H1 (cell line): ENCODE data around the gene CHST13. TPM values are rescaled to one million over a fixed set of nuclear protein-coding genes. Genes with fewer than 3 reads are reported as not detected.

Experiments
- CTCF ChIA-PET: fragments of 300-600 bp; sonication (Branson Sonifier 250); formaldehyde crosslinking; loops from one replicate; lab custom pipeline; 2021; ENCODE audit not compliant: partially characterized antibody; lab: Charles Lee
- POLR2A ChIA-PET: fragments of 300-600 bp; sonication (Branson Sonifier 250); formaldehyde crosslinking; loops from one replicate; lab custom pipeline; 2021; ENCODE audit warnings: inconsistent platforms; ENCODE audit not compliant: partially characterized antibody; lab: Charles Lee
- DNase-seq, 2 experiments: peaks; one replicate each; pipeline versions ENCODE4 v3.0.0 to v3.0.0-alpha.2; 2010 to 2022; ENCODE audit warnings: low spot score in 2 of 2, low read depth in 1 of 2, mixed read lengths in 1 of 2
- FAIRE-seq: peaks from 2 replicates; lab custom pipeline; 2011; peaks lifted over from hg19 to GRCh38; lab: Jason Lieb, UNC
- H2AFZ ChIP-seq: 2 replicates; pipeline ENCODE4 v1.8.1; 2012; ENCODE audit warnings: low read length, inconsistent platforms
- H2AK5ac ChIP-seq: 2 replicates; pipeline ENCODE4 v1.6.1; 2013; ENCODE audit warnings: low read depth, low read length
- H2BK120ac ChIP-seq: replicated peaks from 2 replicates; pipeline ENCODE3; 2013; ENCODE audit warnings: low read depth, low read length, inconsistent platforms
- H2BK12ac ChIP-seq: 2 replicates; pipeline ENCODE4 v1.6.1; 2013; ENCODE audit warnings: low read depth, low read length
- H2BK15ac ChIP-seq: 2 replicates; pipeline ENCODE4 v1.6.1; 2013; ENCODE audit warnings: low read length
- H2BK20ac ChIP-seq: 2 replicates; pipeline ENCODE4 v1.6.1; 2013; ENCODE audit warnings: low read length
- H2BK5ac ChIP-seq: 2 replicates; pipeline ENCODE4 v1.6.1; 2013; ENCODE audit warnings: low read depth, low read length
- H3K14ac ChIP-seq: 2 replicates; pipeline ENCODE4 v1.6.1; 2013; ENCODE audit warnings: inconsistent platforms; ENCODE audit not compliant: insufficient read length
- H3K18ac ChIP-seq: 2 replicates; pipeline ENCODE4 v1.6.1; 2013; ENCODE audit warnings: low read length; ENCODE audit errors: extremely low read depth
- H3K23ac ChIP-seq: 2 replicates; pipeline ENCODE4 v1.6.1; 2013; ENCODE audit warnings: inconsistent platforms; ENCODE audit not compliant: insufficient read length
- H3K23me2 ChIP-seq: 2 replicates; pipeline ENCODE4 v1.6.1; 2013; ENCODE audit warnings: low read depth, low read length
- H3K27ac ChIP-seq: 2 replicates; pipeline ENCODE4 v1.6.1; 2011; ENCODE audit warnings: low read depth, low read length, inconsistent platforms
- H3K27me3 ChIP-seq, 4 experiments: replicated peaks in 1 of 4; 1 replicate in 1 of 4; 2 replicates in 3 of 4; pipeline versions ENCODE4 v1.6.1 to v1.8.1; 2011 to 2013; ENCODE audit warnings: low read length in 3 of 4, mild to moderate bottlenecking in 3 of 4, inconsistent platforms in 2 of 4, mixed read lengths in 2 of 4, moderate library complexity in 1 of 4; ENCODE audit not compliant: control insufficient read depth in 3 of 4, insufficient read depth in 3 of 4; ENCODE audit errors: extremely low read depth in 1 of 4
- H3K36me3 ChIP-seq, 4 experiments: 2 replicates each; pipeline versions ENCODE4 v1.6.1 to v1.8.1; 2011 to 2013; ENCODE audit warnings: mild to moderate bottlenecking in 4 of 4, low read length in 3 of 4, moderate library complexity in 2 of 4, control low read depth in 1 of 4, inconsistent platforms in 1 of 4; ENCODE audit not compliant: insufficient read depth in 4 of 4, control insufficient read depth in 2 of 4
- H3K4ac ChIP-seq: replicated peaks from 2 replicates; pipeline ENCODE3; 2013; ENCODE audit warnings: low read length, low read depth, mixed read lengths, inconsistent platforms; ENCODE audit not compliant: insufficient read length
- H3K4me1 ChIP-seq, 4 experiments: replicated peaks in 1 of 4; 1 replicate in 1 of 4; 2 replicates in 3 of 4; pipeline versions ENCODE4 v1.6.1 to v1.8.1; 2011 to 2013; ENCODE audit warnings: low read length in 3 of 4, inconsistent platforms in 2 of 4, mixed read lengths in 1 of 4; ENCODE audit not compliant: insufficient read depth in 4 of 4, control insufficient read depth in 3 of 4
- H3K4me2 ChIP-seq, 2 experiments: 2 replicates each; pipeline versions ENCODE4 v1.6.1 to v1.8.1; 2011 to 2013; ENCODE audit warnings: low read depth in 2 of 2, low read length in 2 of 2, control low read depth in 1 of 2, inconsistent platforms in 1 of 2, mild to moderate bottlenecking in 1 of 2; ENCODE audit not compliant: insufficient read depth in 1 of 2
- H3K4me3 ChIP-seq, 4 experiments: fragments of 200-600, 300-600 bp in 1 of 4; sonication (generic), shearing (Covaris generic), sonication (Bioruptor Twin) in 1 of 4; 2 replicates each; pipeline versions ENCODE4 v1.5.1 to v1.8.1; 2011 to 2016; ENCODE audit warnings: low read length in 4 of 4, low read depth in 3 of 4, control low read depth in 2 of 4, inconsistent platforms in 2 of 4, mild to moderate bottlenecking in 2 of 4, mixed read lengths in 1 of 4, moderate library complexity in 1 of 4; ENCODE audit not compliant: insufficient read depth in 2 of 4; ENCODE audit errors: extremely low read depth in 1 of 4
- H3K56ac ChIP-seq: replicated peaks from 2 replicates; pipeline ENCODE3; 2013; ENCODE audit warnings: low read depth, mild to moderate bottlenecking, mixed read lengths, low read length, inconsistent platforms; ENCODE audit not compliant: insufficient read length
- H3K79me1 ChIP-seq: 2 replicates; pipeline ENCODE4 v1.6.1; 2013; ENCODE audit warnings: low read depth, low read length, control low read depth
- H3K79me2 ChIP-seq, 2 experiments: 2 replicates each; pipeline versions ENCODE4 v1.6.1 to v1.8.1; 2012 to 2013; ENCODE audit warnings: low read length in 2 of 2, mild to moderate bottlenecking in 2 of 2, inconsistent platforms in 1 of 2; ENCODE audit not compliant: insufficient read depth in 2 of 2, control insufficient read depth in 1 of 2
- H3K9ac ChIP-seq, 4 experiments: replicated peaks in 1 of 4; 1 replicate in 1 of 4; 2 replicates in 3 of 4; pipeline versions ENCODE4 v1.6.1 to v1.8.1; 2011 to 2013; ENCODE audit warnings: low read depth in 3 of 4, low read length in 3 of 4, control low read depth in 2 of 4, mild to moderate bottlenecking in 2 of 4, moderate library complexity in 2 of 4, inconsistent platforms in 1 of 4; ENCODE audit errors: extremely low read depth in 1 of 4
- H3K9me3 ChIP-seq, 2 experiments: 2 replicates each; pipeline versions ENCODE4 v1.6.1 to v1.8.1; 2012 to 2013; ENCODE audit warnings: mild to moderate bottlenecking in 2 of 2, moderate library complexity in 2 of 2, control low read depth in 1 of 2, inconsistent platforms in 1 of 2, low read depth in 1 of 2, low read length in 1 of 2, mixed read lengths in 1 of 2; ENCODE audit not compliant: insufficient read depth in 2 of 2
- H4K20me1 ChIP-seq, 2 experiments: replicated peaks in 1 of 2; 2 replicates each; pipeline versions ENCODE3 to v1.8.1; 2011 to 2013; ENCODE audit warnings: inconsistent platforms in 2 of 2, low read length in 2 of 2, mild to moderate bottlenecking in 1 of 2; ENCODE audit not compliant: insufficient read depth in 2 of 2, control insufficient read depth in 1 of 2
- H4K5ac ChIP-seq: 2 replicates; pipeline ENCODE4 v1.6.1; 2013; ENCODE audit warnings: low read length, low read depth, mixed read lengths, inconsistent platforms; ENCODE audit not compliant: insufficient read length
- H4K8ac ChIP-seq: 2 replicates; pipeline ENCODE4 v1.8.0; 2013; ENCODE audit warnings: mild to moderate bottlenecking, moderate library complexity, low read length, inconsistent platforms; ENCODE audit not compliant: insufficient read depth; ENCODE audit errors: extremely low read depth
- H4K91ac ChIP-seq: replicated peaks from 2 replicates; pipeline ENCODE3; 2013; ENCODE audit warnings: low read length, mixed read lengths, inconsistent platforms; ENCODE audit not compliant: insufficient read length
- ATF2 ChIP-seq: IDR thresholded peaks from 2 replicates; pipeline ENCODE4 v1.6.1; 2012; ENCODE audit warnings: low read length, inconsistent platforms
- CHD1 ChIP-seq: IDR thresholded peaks from 2 replicates; pipeline ENCODE4 v1.6.1; 2012; ENCODE audit warnings: low read depth, low read length, improper control_type of control experiment
- KDM4A ChIP-seq: IDR thresholded peaks from one replicate; pipeline ENCODE4 v1.7.1; 2012; ENCODE audit warnings: low read depth, mild to moderate bottlenecking, moderate library complexity, low read length, inconsistent platforms; ENCODE audit not compliant: severe bottlenecking
- MAX ChIP-seq: IDR thresholded peaks from 2 replicates; pipeline ENCODE4 v1.6.1; 2012; ENCODE audit warnings: inconsistent platforms
- POLR2A ChIP-seq, 2 experiments: IDR thresholded peaks; 1 replicate in 1 of 2; 2 replicates in 1 of 2; pipeline ENCODE4 v1.6.1; 2011; ENCODE audit warnings: low read depth in 2 of 2, low read length in 2 of 2, mild to moderate bottlenecking in 2 of 2; ENCODE audit errors: control extremely low read depth in 1 of 2
- POLR2AphosphoS5 ChIP-seq: IDR thresholded peaks from 2 replicates; pipeline ENCODE4 v1.6.1; 2011; ENCODE audit warnings: low read depth, low read length
- RBBP5 ChIP-seq: IDR thresholded peaks from 2 replicates; pipeline ENCODE4 v1.7.1; 2012; ENCODE audit warnings: low read depth, mild to moderate bottlenecking, inconsistent platforms, low read length, moderate library complexity, borderline replicate concordance
- SIX5 ChIP-seq: IDR thresholded peaks from 2 replicates; pipeline ENCODE4 v1.6.1; 2011; ENCODE audit warnings: mild to moderate bottlenecking, low read depth, low read length
- SP1 ChIP-seq: IDR thresholded peaks from 2 replicates; pipeline ENCODE4 v1.6.1; 2011; ENCODE audit warnings: low read depth, low read length
- SP2 ChIP-seq: IDR thresholded peaks from 2 replicates; pipeline ENCODE4 v1.6.1; 2012; ENCODE audit warnings: mild to moderate bottlenecking, low read length, inconsistent platforms
- WGBS, 2 experiments: shearing (Covaris generic) in 1 of 2; methylation state at CpG; one replicate each; pipeline versions ENCODE4 v1.1.6 to v1.1.7; 2013 to 2015; ENCODE audit warnings: low lambda C conversion rate in 2 of 2, mixed read lengths in 2 of 2, inconsistent platforms in 1 of 2, low coverage in 1 of 2, missing lambda C conversion rate in 1 of 2; ENCODE audit not compliant: insufficient replicate concordance in 2 of 2, insufficient coverage in 1 of 2, insufficient read length in 1 of 2; ENCODE audit errors: extremely low coverage in 1 of 2, missing lambda C conversion rate in 1 of 2; 5-methylcytosine and 5-hydroxymethylcytosine counted together
- polyA plus RNA-seq, 7 experiments: library from polyadenylated mRNA; depleted of rRNA in 3 of 7; stranded (reverse) in 5 of 7; unstranded in 2 of 7; fragments of >200 nt in 5 of 7; fragments of 200-250 nt in 2 of 7; gene quantifications; 1 replicate in 5 of 7; 2 replicates in 1 of 7; 4 replicates in 1 of 7; pipeline versions ENCODE4 v1.2.1 to v1.2.3, GENCODE V29; 2011 to 2013; ENCODE audit warnings: missing spikeins in 2 of 7, mixed read lengths in 2 of 7
- total RNA-seq: library from RNA; stranded (reverse); fragmentation: NEBNext Ultra II Directional; extraction: Animal tissue kit (Norgen Biotek cat#: 25700); gene quantifications from 2 replicates; pipeline ENCODE4 v1.2.1, GENCODE V29; 2021

CHST13 gene
- total and polyA plus RNA-seq, 2 of the 8 experiments (the other 6 are each of a cell fraction or from before 2014, with no cell fraction given): 5.4 to 11.7 TPM

GRCh38 chr3:126519506-126520455 is 4.2 kb upstream of the CHST13 start:
- no peaks in the 10 kb centered on the region for H3K79me1 ChIP-seq
- H3K18ac ChIP-seq: no peak overlapping the region
- no peak overlapping the region for H2BK5ac ChIP-seq
- H2AK5ac ChIP-seq: no peak overlapping the region
- FAIRE-seq: no peak
- H3K79me2 ChIP-seq: no peaks in the 10 kb centered on the region
- no peak overlapping the region for H2BK120ac ChIP-seq
- ChIA-PET POLR2A (no interaction called here), CTCF (interaction anchor here (0.6 to 4.1 kb wide), 6 partner anchors 12 to 481 kb away, joined by 3 to 35 read pairs (median 3); no protein-coding TSS in a partner anchor)
- no peak overlapping the region for H4K91ac ChIP-seq
- no peak overlapping the region for H3K4me3 ChIP-seq
- H4K20me1 ChIP-seq: no peaks in the 10 kb centered on the region
- H2AFZ ChIP-seq: no peak overlapping the region
- no peak overlapping the region for H2BK20ac ChIP-seq
- DNase-seq: no peak
- H3K27me3 ChIP-seq: peaks cover 0 to 14% (median 10%) of the 10 kb centered on the region in 4 experiments; a peak in 5 of 7 replicates
- no peak overlapping the region for H3K4me2 ChIP-seq
- H3K36me3 ChIP-seq: no peaks in the 10 kb centered on the region
- H2BK12ac ChIP-seq: no peak overlapping the region
- H4K8ac ChIP-seq: no peak overlapping the region
- 82% methylated on average over 10 of the region's 10 CpGs; no CpG with 5 or more reads in 1 of the 2 experiments for WGBS, 2 experiments
- no peak overlapping the region for H3K56ac ChIP-seq
- H3K23ac ChIP-seq: no peak overlapping the region
- no peaks in the 10 kb centered on the region for H3K9me3 ChIP-seq
- H3K23me2 ChIP-seq: peaks cover 5% of the 10 kb centered on the region; the same call in 1 of the 2 replicates
- no peak overlapping the region for H4K5ac ChIP-seq
- H3K4me1 ChIP-seq: peaks cover 0 to 11% (median 8%) of the 10 kb centered on the region in 4 experiments; a peak in 6 of 7 replicates
- no peak overlapping the region for H2BK15ac ChIP-seq
- no peak overlapping the region for H3K14ac ChIP-seq
- H3K27ac ChIP-seq: no peak overlapping the region
- H3K4ac ChIP-seq: no peak overlapping the region
- H3K9ac ChIP-seq: no peak overlapping the region; a peak in 1 of 7 replicates
- TF ChIP-seq MAX (no peak), CHD1 (no peak), POLR2A (IDR thresholded peaks at IDR 0.05; ENCODE audit: control extremely low read depth in 1 of 2, low read depth in 2 of 2, low read length in 2 of 2) (no peak), SP2 (no peak), ATF2 (no peak), POLR2AphosphoS5 (no peak), KDM4A (no peak), SIX5 (no peak), SP1 (no peak), RBBP5 (no peak)
